SK-N-MC (cell line): ENCODE data around the gene PRR33.
"Not testable (repeated sequence)": the region's sequence is repeated elsewhere in the genome, so short reads cannot be mapped to it uniquely, and the experiment has no call there.

Source experiments
- DNase-seq: peaks from one replicate; pipeline ENCODE4 v3.0.0-alpha.2; 2011; ENCODE audit warnings: low read depth, low spot score
- H3K27ac ChIP-seq: fragments of 200-600 bp; sonication (generic); 2 replicates; pipeline ENCODE4 v1.5.1; 2016; ENCODE audit warnings: mixed run types
- H3K36me3 ChIP-seq: fragments of 200-600 bp; sonication (generic); 2 replicates; pipeline ENCODE4 v1.6.1; 2017; ENCODE audit warnings: antibody characterized with exemption, low read length, mixed read lengths; ENCODE audit not compliant: insufficient read depth
- H3K4me3 ChIP-seq: fragments of 200-600 bp; sonication (generic); 2 replicates; pipeline ENCODE4 v1.5.1; 2016
- H3K9ac ChIP-seq: fragments of 200-600 bp; sonication (generic); 2 replicates; pipeline ENCODE4 v1.8.0; 2017; ENCODE audit warnings: mixed run types, mixed read lengths; ENCODE audit not compliant: insufficient read length
- H3K9me3 ChIP-seq: fragments of 200-600 bp; sonication (generic); 2 replicates; pipeline ENCODE4 v1.6.1; 2017; ENCODE audit warnings: low read depth, mild to moderate bottlenecking, antibody characterized with exemption, low read length, moderate library complexity, mixed read lengths
- EZH2 ChIP-seq: fragments of 200-600 bp; sonication (generic); IDR thresholded peaks from one replicate; pipeline ENCODE4 v1.6.1; 2017; ENCODE audit warnings: antibody characterized with exemption
- FOXP2 ChIP-seq: optimal IDR thresholded peaks from 2 replicates; pipeline ENCODE3; 2011; ENCODE audit warnings: mild to moderate bottlenecking, moderate library complexity; ENCODE audit not compliant: insufficient read depth; ENCODE audit errors: extremely low read length, control extremely low read depth
- POLR2AphosphoS5 ChIP-seq: IDR thresholded peaks from 2 replicates; pipeline ENCODE4 v1.6.1; 2012; ENCODE audit warnings: mild to moderate bottlenecking, low read depth, low read length, borderline replicate concordance

PRR33 gene

GRCh38 chr11:1891831-1892115 lies at the start of gene PRR33:
TSS of gene PRR33 (minus strand) at chr11:1891895. CDS start at chr11:1890584, 1,311 bp downstream.
- no peak for TF ChIP-seq EZH2
- no peak for TF ChIP-seq FOXP2
- TF ChIP-seq POLR2AphosphoS5 = no peak
- DNase-seq = no peak
- Histone ChIP-seq H3K9me3 (no peaks in the 10 kb centered on the region), H3K4me3 (no peak within 1 kb of the TSS), H3K9ac (no peak within 1 kb of the TSS), H3K36me3 (no peaks in the 10 kb centered on the region), H3K27ac (no peak within 1 kb of the TSS)

- not testable (repeated sequence) for H3K36me3 ChIP-seq, H3K4me3 ChIP-seq, H3K9ac ChIP-seq, DNase-seq, H3K27ac ChIP-seq, H3K9me3 ChIP-seq
Measured at GRCh38 chr11:1939788-1940187, 48.1 kb upstream of the PRR33 start.

GRCh38 chr11:1939006-1939625 lies 47.4 kb upstream of the PRR33 start:
- DNase-seq = no peak
- no peak overlapping the region for H3K9ac ChIP-seq
- H3K27ac ChIP-seq = no peak overlapping the region
- TF ChIP-seq EZH2 = no peak
- no peak for TF ChIP-seq FOXP2
- no peak for TF ChIP-seq POLR2AphosphoS5
- no peaks in the 10 kb centered on the region for H3K36me3 ChIP-seq
- H3K9me3 ChIP-seq = no peaks in the 10 kb centered on the region
- H3K4me3 ChIP-seq = no peak overlapping the region

GRCh38 chr11:1938343-1939005 lies 46.8 kb upstream of the PRR33 start:
- no peaks in the 10 kb centered on the region for H3K36me3 ChIP-seq
- no peak overlapping the region for H3K27ac ChIP-seq
- no peak overlapping the region for H3K4me3 ChIP-seq
- H3K9me3 ChIP-seq = no peaks in the 10 kb centered on the region
- H3K9ac ChIP-seq = no peak overlapping the region
- DNase-seq = no peak
- TF ChIP-seq FOXP2 (no peak), EZH2 (no peak), POLR2AphosphoS5 (no peak)

- no peak for DNase-seq
- TF ChIP-seq POLR2AphosphoS5 = no peak
- TF ChIP-seq EZH2 = no peak
- TF ChIP-seq FOXP2 = no peak
- no peaks in the 10 kb centered on the region for H3K9me3 ChIP-seq
- H3K9ac ChIP-seq = no peak overlapping the region
- H3K36me3 ChIP-seq = no peaks in the 10 kb centered on the region
- no peak overlapping the region for H3K4me3 ChIP-seq
- no peak overlapping the region for H3K27ac ChIP-seq
Measured at GRCh38 chr11:1937616-1938342, 46.1 kb upstream of the PRR33 start.

GRCh38 chr11:1936781-1937615 lies 45.3 kb upstream of the PRR33 start:
- H3K9ac ChIP-seq = no peak overlapping the region
- H3K9me3 ChIP-seq = no peaks in the 10 kb centered on the region
- no peaks in the 10 kb centered on the region for H3K36me3 ChIP-seq
- no peak overlapping the region for H3K4me3 ChIP-seq
- no peak overlapping the region for H3K27ac ChIP-seq
- no peak for DNase-seq
- TF ChIP-seq EZH2 = no peak
- no peak for TF ChIP-seq POLR2AphosphoS5
- TF ChIP-seq FOXP2 = no peak

GRCh38 chr11:1936072-1936780 lies 44.5 kb upstream of the PRR33 start:
- Histone ChIP-seq H3K4me3 (no peak overlapping the region), H3K9me3 (no peaks in the 10 kb centered on the region), H3K27ac (no peak overlapping the region), H3K9ac (no peak overlapping the region), H3K36me3 (no peaks in the 10 kb centered on the region)
- no peak for DNase-seq
- TF ChIP-seq FOXP2 (no peak), EZH2 (no peak)
